AG04449 (cell line): Measurements from ENCODE around the gene NUPR1.
"Not testable (repeated sequence)": the region's sequence is repeated elsewhere in the genome, so short reads cannot be mapped to it uniquely, and the experiment has no call there.

Experiments
- CTCF ChIA-PET: fragments of 350-600 bp; formaldehyde crosslinking; extraction: SDS; loops from one replicate; lab custom pipeline; 2021; ENCODE audit warnings: antibody characterized with exemption; lab: Yijun Ruan, JAX
- POLR2A ChIA-PET: fragments of 400-600, 350-600 bp; formaldehyde crosslinking; extraction: SDS; loops from one replicate; lab custom pipeline; 2020; ENCODE audit warnings: antibody characterized with exemption, inconsistent platforms; lab: Yijun Ruan, JAX
- DNase-seq: peaks from one replicate; pipeline ENCODE4 v3.0.0-alpha.2; 2010; ENCODE audit warnings: low read depth, low spot score
- H3K4me3 ChIP-seq: 2 replicates; pipeline ENCODE4 v1.5.1; 2011; ENCODE audit warnings: low read depth, mild to moderate bottlenecking, control low read depth, low read length
- TF ChIP-seq, protein P1 (sequence below): IDR thresholded peaks from one replicate; pipeline ENCODE4 v1.5.1; 2011; ENCODE audit warnings: mild to moderate bottlenecking, moderate library complexity, low read length, control low read depth, inconsistent platforms; ENCODE audit not compliant: insufficient read depth; ENCODE audit errors: missing control alignments

NUPR1 gene

DNA sequence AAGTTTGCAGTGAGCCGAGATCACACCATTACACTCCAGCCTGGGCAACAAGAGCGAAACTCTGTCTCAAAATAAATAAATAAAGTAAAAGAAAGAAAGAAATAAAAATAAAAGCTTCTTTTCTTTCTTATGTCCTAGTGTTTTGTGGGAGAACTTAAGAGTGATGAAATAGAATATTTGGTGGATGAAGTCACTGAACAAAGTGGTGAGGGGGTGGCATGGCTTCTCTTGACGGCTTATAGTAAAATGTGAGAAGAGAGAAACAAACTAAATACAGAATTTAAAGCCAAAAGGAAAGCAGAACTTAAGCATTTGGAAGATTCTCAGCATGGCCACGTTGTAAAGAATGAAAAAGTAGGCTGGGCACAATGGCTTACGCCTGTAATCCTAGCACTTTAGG, 30.2 kb upstream of the NUPR1 start:
- TF ChIP-seq, protein P1, sequence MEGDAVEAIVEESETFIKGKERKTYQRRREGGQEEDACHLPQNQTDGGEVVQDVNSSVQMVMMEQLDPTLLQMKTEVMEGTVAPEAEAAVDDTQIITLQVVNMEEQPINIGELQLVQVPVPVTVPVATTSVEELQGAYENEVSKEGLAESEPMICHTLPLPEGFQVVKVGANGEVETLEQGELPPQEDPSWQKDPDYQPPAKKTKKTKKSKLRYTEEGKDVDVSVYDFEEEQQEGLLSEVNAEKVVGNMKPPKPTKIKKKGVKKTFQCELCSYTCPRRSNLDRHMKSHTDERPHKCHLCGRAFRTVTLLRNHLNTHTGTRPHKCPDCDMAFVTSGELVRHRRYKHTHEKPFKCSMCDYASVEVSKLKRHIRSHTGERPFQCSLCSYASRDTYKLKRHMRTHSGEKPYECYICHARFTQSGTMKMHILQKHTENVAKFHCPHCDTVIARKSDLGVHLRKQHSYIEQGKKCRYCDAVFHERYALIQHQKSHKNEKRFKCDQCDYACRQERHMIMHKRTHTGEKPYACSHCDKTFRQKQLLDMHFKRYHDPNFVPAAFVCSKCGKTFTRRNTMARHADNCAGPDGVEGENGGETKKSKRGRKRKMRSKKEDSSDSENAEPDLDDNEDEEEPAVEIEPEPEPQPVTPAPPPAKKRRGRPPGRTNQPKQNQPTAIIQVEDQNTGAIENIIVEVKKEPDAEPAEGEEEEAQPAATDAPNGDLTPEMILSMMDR: no peak
- ChIA-PET CTCF (interaction anchor here (1.3 kb wide), 1 partner anchor 13 kb away, joined by 5 read pairs; no protein-coding TSS in a partner anchor), POLR2A (interaction anchor here (0.9 kb wide), 1 partner anchor 15 kb away, joined by 3 read pairs; the partner anchor contains the start of gene SGF29)
- no peak for DNase-seq
- no peak overlapping the region for H3K4me3 ChIP-seq

DNA sequence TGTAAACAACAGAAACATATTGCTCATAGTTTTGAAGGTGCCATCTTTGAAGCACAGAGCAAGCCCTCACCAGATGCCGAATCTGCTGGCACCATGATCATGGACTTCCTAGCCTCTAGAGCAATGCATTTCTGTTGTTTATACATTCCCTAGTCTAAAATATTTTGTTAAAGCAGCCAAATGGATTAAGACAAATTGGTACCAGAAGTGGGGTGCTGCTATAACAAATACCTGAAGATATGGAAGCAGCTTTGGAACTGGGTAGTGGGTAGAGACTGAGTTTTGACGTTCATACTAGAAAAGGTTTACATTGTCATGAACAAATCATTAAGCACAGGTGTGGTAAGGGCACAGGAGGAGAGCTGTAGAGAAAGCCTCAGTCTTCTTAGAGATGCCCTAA, 28.5 kb upstream of the NUPR1 start:
- no peak overlapping the region for H3K4me3 ChIP-seq
- POLR2A ChIA-PET: no interaction called here
- no peak for DNase-seq
- CTCF ChIA-PET: no interaction called here
- TF ChIP-seq, protein P1: no peak

DNA sequence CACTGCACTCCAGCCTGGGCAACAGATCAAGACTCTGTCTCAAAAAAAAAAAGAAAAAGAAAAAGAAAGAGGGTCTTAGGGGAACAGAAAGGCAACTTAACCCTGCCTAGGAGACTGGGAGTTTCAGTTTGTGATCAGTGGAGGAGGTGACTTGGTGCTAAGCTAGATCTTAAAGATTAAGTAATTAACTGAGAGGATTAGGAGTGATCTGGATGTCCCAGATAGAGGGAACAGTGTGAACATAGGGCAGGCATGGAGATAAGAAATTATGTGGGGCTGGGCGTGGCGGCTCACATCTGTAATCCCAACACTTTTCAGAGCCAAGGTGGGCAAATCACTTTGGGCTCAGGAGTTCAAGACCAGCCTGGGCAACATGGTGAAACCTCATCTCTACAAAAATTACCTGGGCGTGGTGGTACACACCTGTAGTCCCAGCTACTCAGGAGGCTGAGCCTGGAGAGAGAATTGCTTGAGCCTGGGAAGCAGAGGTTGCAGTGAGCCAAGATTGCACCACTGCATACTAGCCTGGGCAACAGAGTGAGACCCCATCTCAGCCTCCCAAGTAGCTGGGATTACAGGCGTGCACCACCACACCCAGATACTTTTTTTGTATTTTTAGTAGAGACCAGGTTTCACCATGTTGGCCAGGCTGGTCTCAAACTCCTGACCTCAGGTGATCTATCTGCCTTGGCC, 27.6 kb upstream of the NUPR1 start:
- H3K4me3 ChIP-seq, POLR2A ChIA-PET, DNase-seq: not testable (repeated sequence)
- CTCF ChIA-PET: interaction anchor here (0.6 kb wide), 1 partner anchor 20 kb away, joined by 3 read pairs; no protein-coding TSS in a partner anchor

DNA sequence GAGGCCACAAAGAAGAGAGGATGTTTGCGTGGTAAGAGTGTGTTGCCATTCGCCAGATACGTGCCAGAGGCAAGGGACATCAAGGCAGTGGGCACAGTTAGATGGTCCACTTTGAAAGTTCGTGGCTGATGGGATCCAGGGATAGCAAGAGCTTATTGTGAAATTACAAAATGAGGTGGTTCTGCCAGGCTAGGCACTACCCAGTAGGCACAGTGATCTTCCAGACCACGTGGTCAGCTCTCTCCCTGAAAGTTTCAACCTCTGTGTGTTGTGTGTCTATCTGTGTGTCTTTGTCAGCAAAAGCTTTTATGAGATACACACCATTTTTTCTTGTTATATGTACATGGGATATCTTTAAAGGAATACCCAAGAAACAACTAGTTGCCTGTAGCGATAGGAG, 24.4 kb upstream of the NUPR1 start:
- TF ChIP-seq, protein P1: no peak
- no peak for DNase-seq
- ChIA-PET POLR2A (no interaction called here), CTCF (interaction anchor here (1.6 kb wide), 1 partner anchor 9 kb away, joined by 7 read pairs; the partner anchor contains the start of gene SGF29)
- no peak overlapping the region for H3K4me3 ChIP-seq

DNA sequence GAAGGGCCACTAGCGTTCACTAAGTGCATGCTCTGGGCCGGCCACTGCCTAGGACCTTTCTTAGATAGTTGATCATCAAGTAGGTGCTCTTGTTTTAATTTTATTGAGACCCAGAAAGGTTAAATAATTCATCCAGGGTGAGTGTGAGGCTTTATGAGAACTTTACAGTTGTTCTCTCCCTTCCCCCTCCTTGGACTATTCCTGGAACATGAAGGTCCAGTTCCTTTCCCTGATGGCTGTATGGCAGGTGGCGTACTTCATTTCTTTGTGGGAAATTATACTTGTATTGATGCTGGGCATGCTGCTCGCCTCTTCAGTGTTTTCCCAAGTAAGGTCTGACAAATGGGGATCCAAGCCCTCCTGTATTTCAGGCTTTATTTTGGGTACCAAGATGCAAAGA, 23.4 kb upstream of the NUPR1 start:
- no peak for DNase-seq
- TF ChIP-seq, protein P1: no peak
- ChIA-PET CTCF (interaction anchor here (1.6 kb wide), 1 partner anchor 8 kb away, joined by 7 read pairs; the partner anchor contains the start of gene SGF29), POLR2A (no interaction called here)
- H3K4me3 ChIP-seq: no peak overlapping the region

DNA sequence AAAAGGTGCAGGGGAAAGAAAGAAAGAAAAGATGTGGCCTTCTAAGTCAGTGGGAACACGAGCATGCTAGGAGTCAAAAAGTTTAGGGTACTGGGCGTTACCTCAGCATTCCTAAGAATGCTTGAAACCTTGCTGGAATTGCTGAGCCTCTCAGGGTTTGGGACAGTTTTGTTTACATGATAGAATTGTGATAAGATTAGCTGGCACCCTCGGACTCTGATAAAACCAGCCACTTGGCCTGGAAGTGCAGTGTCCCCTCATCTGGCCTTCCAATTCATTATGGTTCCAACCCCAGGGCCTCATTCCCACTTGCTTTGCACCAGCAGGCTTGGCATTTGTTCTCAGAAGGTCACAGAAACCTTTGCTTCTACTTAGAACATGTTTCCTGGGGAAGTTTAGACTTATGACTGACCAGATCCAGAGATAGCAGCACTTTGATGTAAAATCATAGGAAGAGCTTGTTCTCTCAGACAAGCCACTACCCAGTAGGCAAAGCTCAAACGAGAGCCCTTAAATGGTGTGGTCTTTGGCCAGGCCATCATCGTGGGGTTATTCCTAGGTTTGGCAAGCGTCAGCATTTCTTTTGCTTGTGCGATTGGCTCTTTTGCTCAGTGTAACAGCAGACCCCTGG, 22.9 kb upstream of the NUPR1 start:
- no peak for DNase-seq
- no peak overlapping the region for H3K4me3 ChIP-seq
- CTCF ChIA-PET: no interaction called here
- POLR2A ChIA-PET: no interaction called here
- TF ChIP-seq, protein P1: no peak
